Keratinocyte (primary cell): ENCODE data around the gene MAP6D1. TPM values are rescaled to one million over a fixed set of nuclear protein-coding genes. Genes with fewer than 3 reads are reported as not detected.

Experiments used
- DNase-seq: peaks from one replicate; pipeline ENCODE4 v3.0.0-alpha.2; 2011; ENCODE audit warnings: low read depth, missing footprints, low spot score
- FAIRE-seq: peaks from 2 replicates; lab custom pipeline; 2011; peaks lifted over from hg19 to GRCh38; lab: Jason Lieb, UNC
- H2AFZ ChIP-seq: 2 replicates; pipeline ENCODE4 v1.6.0; 2012; ENCODE audit warnings: low read length, control low read depth, inconsistent platforms; ENCODE audit not compliant: control insufficient read depth
- H3K27ac ChIP-seq: 2 replicates; pipeline ENCODE4 v1.5.1; 2011; ENCODE audit warnings: low read length; ENCODE audit not compliant: control insufficient read depth, insufficient read depth
- H3K27me3 ChIP-seq: 3 replicates; pipeline ENCODE4 v1.6.0; 2011; ENCODE audit warnings: low read length; ENCODE audit not compliant: control insufficient read depth, insufficient read depth; ENCODE audit errors: extremely low read depth
- H3K36me3 ChIP-seq, 2 experiments: 2 replicates in 1 of 2; 3 replicates in 1 of 2; pipeline ENCODE4 v1.5.1; 2011; ENCODE audit warnings: low read length in 2 of 2, mild to moderate bottlenecking in 1 of 2; ENCODE audit not compliant: control insufficient read depth in 2 of 2, insufficient read depth in 2 of 2; ENCODE audit errors: extremely low read depth in 1 of 2
- H3K4me1 ChIP-seq: 3 replicates; pipeline ENCODE4 v1.5.1; 2011; ENCODE audit warnings: low read length; ENCODE audit not compliant: control insufficient read depth, insufficient read depth; ENCODE audit errors: extremely low read depth
- H3K4me2 ChIP-seq: 3 replicates; pipeline ENCODE4 v1.6.0; 2011; ENCODE audit warnings: low read depth, low read length; ENCODE audit not compliant: control insufficient read depth, insufficient read depth; ENCODE audit errors: extremely low read depth
- H3K4me3 ChIP-seq, 3 experiments: fragments of 200-600 bp in 1 of 3; sonication (generic) in 1 of 3; 2 replicates in 2 of 3; 3 replicates in 1 of 3; pipeline ENCODE4 v1.5.1; 2011 to 2016; ENCODE audit warnings: low read length in 3 of 3, mild to moderate bottlenecking in 3 of 3, control low read depth in 2 of 3, inconsistent platforms in 1 of 3, low read depth in 1 of 3, mixed read lengths in 1 of 3, mixed run types in 1 of 3, moderate library complexity in 1 of 3; ENCODE audit not compliant: control insufficient read depth in 2 of 3, insufficient read depth in 2 of 3; ENCODE audit errors: extremely low read depth in 1 of 3
- H3K79me2 ChIP-seq: 2 replicates; pipeline ENCODE4 v1.6.0; 2012; ENCODE audit warnings: low read length; ENCODE audit not compliant: control insufficient read depth, insufficient read depth
- H3K9ac ChIP-seq: 3 replicates; pipeline ENCODE4 v1.6.0; 2011; ENCODE audit warnings: low read length; ENCODE audit not compliant: control insufficient read depth, insufficient read depth; ENCODE audit errors: extremely low read depth
- H3K9me1 ChIP-seq: 3 replicates; pipeline ENCODE4 v1.6.0; 2011; ENCODE audit warnings: low read length; ENCODE audit not compliant: control insufficient read depth, insufficient read depth; ENCODE audit errors: extremely low read depth
- H3K9me3 ChIP-seq: 2 replicates; pipeline ENCODE4 v1.5.1; 2012; ENCODE audit warnings: low read depth, low read length; ENCODE audit not compliant: control insufficient read depth
- H4K20me1 ChIP-seq: 3 replicates; pipeline ENCODE4 v1.6.0; 2011; ENCODE audit warnings: low read length; ENCODE audit not compliant: control insufficient read depth, insufficient read depth; ENCODE audit errors: extremely low read depth
- EZH2 ChIP-seq: IDR thresholded peaks from one replicate; pipeline ENCODE4 v1.6.1; 2012; ENCODE audit warnings: inconsistent platforms, mild to moderate bottlenecking, low read length, moderate library complexity
- dilution Hi-C: fragments of 300-500 bp; cut with MboI; formaldehyde crosslinking; loops from one replicate; pipeline ENCODE4 v1.7.0; 2020; ENCODE audit warnings: low sequenced_read_pairs; ENCODE audit not compliant: extremely low pct_ligation_motif_present
- polyA plus RNA-seq, 5 experiments: library from polyadenylated mRNA; depleted of rRNA in 3 of 5; stranded (reverse) in 3 of 5; stranded (forward) in 1 of 5; unstranded in 1 of 5; fragments of >200 nt; gene quantifications; 1 replicate in 1 of 5; 2 replicates in 3 of 5; 3 replicates in 1 of 5; pipeline versions ENCODE4 v1.2.1 to v1.2.3, GENCODE V29; 2011 to 2012; ENCODE audit warnings: missing spikeins in 2 of 5, low read depth in 1 of 5, low replicate concordance in 1 of 5
- TF ChIP-seq, protein P1 (sequence below), 3 experiments: IDR thresholded peaks in 1 of 3; conservative IDR thresholded peaks in 1 of 3; optimal IDR thresholded peaks in 1 of 3; 2 replicates in 2 of 3; 3 replicates in 1 of 3; pipeline versions ENCODE3 to v1.5.1; 2011; ENCODE audit warnings: low read length in 3 of 3, mild to moderate bottlenecking in 3 of 3, moderate library complexity in 2 of 3, control low read depth in 1 of 3, inconsistent platforms in 1 of 3; ENCODE audit not compliant: insufficient read depth in 2 of 3; ENCODE audit errors: extremely low read depth in 1 of 3

Gene MAP6D1
- polyA plus RNA-seq, 1 donor (not counting 4 experiments of a cell fraction or from before 2014, with no cell fraction given) = 1.4 TPM

DNA sequence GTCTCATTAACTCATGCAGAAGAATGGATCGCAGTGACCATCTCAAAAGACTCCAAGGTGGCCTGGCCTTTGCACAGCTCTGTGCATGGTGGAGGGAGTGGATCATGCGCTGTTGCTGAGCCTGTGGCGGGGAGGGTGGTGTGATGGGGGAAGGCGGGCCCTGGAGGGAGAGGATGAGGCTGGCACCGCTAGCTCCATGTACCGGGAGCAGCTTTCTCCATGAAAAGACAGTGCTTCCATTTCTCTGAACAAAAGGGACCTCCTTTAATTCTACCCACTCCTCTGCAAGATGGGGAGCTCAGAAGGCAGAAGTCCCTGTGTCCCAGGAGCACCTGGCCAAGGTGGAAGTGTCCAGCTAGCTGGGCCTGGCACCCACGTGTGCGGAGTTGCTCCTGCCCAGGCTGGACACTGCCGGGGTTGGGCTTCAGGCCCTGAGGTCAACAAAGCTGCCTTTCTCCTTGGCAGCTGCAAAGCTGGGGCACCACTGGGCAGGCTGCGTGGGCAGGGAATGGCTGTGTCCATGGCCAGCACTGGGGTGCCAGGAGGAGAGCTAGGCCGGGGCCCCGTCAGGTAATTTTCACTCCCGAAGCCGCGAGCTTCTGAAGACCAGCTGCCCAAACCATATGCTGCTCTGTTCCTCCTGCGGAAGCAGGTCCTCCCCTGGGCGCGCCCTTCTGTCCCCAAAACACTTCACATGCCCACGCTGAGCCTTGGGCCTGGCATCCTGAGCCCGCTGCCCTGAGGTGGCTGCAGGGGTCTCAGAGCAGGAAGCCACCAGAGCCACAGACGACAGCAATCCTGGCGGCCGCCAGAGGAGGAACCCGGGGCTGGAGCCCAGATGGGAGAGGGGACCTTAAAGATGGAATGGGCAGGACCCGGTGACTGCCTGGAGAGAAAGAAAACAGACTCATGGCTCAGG lies 6.4 kb downstream of the MAP6D1 start:
- no peak overlapping the region for H3K4me3 ChIP-seq
- H3K27me3 ChIP-seq = no peaks in the 10 kb centered on the region
- no peak overlapping the region for H3K27ac ChIP-seq
- H3K36me3 ChIP-seq = peaks cover 0 to 6% of the 10 kb centered on the region in 2 experiments
- no peaks in the 10 kb centered on the region for H3K9me1 ChIP-seq
- FAIRE-seq = no peak
- no peaks in the 10 kb centered on the region for H3K79me2 ChIP-seq
- dilution Hi-C loops = no loop called here
- TF ChIP-seq, protein P1, sequence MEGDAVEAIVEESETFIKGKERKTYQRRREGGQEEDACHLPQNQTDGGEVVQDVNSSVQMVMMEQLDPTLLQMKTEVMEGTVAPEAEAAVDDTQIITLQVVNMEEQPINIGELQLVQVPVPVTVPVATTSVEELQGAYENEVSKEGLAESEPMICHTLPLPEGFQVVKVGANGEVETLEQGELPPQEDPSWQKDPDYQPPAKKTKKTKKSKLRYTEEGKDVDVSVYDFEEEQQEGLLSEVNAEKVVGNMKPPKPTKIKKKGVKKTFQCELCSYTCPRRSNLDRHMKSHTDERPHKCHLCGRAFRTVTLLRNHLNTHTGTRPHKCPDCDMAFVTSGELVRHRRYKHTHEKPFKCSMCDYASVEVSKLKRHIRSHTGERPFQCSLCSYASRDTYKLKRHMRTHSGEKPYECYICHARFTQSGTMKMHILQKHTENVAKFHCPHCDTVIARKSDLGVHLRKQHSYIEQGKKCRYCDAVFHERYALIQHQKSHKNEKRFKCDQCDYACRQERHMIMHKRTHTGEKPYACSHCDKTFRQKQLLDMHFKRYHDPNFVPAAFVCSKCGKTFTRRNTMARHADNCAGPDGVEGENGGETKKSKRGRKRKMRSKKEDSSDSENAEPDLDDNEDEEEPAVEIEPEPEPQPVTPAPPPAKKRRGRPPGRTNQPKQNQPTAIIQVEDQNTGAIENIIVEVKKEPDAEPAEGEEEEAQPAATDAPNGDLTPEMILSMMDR (optimal IDR thresholded peaks at IDR 0.05 in 1 of 3, IDR thresholded peaks at IDR 0.05 in 1 of 3, conservative IDR thresholded peaks at IDR 0.05 in 1 of 3; ENCODE audit: extremely low read depth in 1 of 3, insufficient read depth in 2 of 3, low read length in 3 of 3) = no peak
- TF ChIP-seq EZH2 = no peak
- no peaks in the 10 kb centered on the region for H4K20me1 ChIP-seq
- H3K4me2 ChIP-seq = no peak overlapping the region
- no peak for DNase-seq
- peaks cover 1% of the 10 kb centered on the region for H3K4me1 ChIP-seq
- H2AFZ ChIP-seq = no peak overlapping the region
- H3K9ac ChIP-seq = no peak overlapping the region
- H3K9me3 ChIP-seq = no peaks in the 10 kb centered on the region

DNA sequence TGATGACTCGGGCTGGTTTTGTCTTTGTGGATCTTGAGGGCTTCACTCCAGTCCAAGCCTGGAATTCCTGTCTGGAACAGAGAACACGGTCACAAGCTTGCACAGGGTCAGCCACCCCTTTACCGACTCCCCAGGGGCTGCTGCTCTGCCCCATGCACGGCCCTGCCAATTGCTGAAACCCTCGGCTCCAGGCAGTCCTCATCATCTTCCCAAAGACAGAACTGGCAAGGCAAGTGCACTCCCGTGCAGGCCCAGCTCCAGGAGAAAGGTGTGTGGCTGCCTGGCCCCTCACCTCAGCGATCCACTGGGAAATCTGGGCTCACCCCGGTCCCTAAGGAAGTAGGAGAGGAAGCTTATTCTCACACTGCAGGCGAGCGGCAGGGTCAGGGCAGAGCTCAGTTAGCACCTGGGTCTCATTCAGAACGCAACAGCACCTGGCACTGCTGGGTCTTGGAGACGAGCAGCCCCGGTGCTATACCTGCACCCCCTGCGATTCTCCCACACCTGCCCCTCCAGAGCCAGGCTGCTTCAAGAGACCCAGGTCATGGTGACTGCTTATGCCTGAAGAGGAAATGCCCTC lies 7.2 kb downstream of the MAP6D1 start:
- H3K9me1 ChIP-seq = no peaks in the 10 kb centered on the region
- FAIRE-seq (no peak), DNase-seq (no peak)
- no peaks in the 10 kb centered on the region for H3K79me2 ChIP-seq
- H3K4me3 ChIP-seq = no peak overlapping the region
- H3K4me2 ChIP-seq = no peak overlapping the region
- no peak overlapping the region for H3K9ac ChIP-seq
- H3K27ac ChIP-seq = no peak overlapping the region
- no peaks in the 10 kb centered on the region for H3K27me3 ChIP-seq
- no peak overlapping the region for H2AFZ ChIP-seq
- H3K9me3 ChIP-seq = no peaks in the 10 kb centered on the region
- TF ChIP-seq, protein P1 (optimal IDR thresholded peaks at IDR 0.05 in 1 of 3, IDR thresholded peaks at IDR 0.05 in 1 of 3, conservative IDR thresholded peaks at IDR 0.05 in 1 of 3; ENCODE audit: extremely low read depth in 1 of 3, insufficient read depth in 2 of 3, low read length in 3 of 3) = no peak
- no peak for TF ChIP-seq EZH2
- peaks cover 3% of the 10 kb centered on the region for H3K4me1 ChIP-seq
- H4K20me1 ChIP-seq = no peaks in the 10 kb centered on the region
- H3K36me3 ChIP-seq = peaks cover 0 to 6% of the 10 kb centered on the region in 2 experiments
- dilution Hi-C loops = no loop called here
